Stimulated activated CD8-positive, alpha-beta memory T cell treated with anti-CD3 and anti-CD28 coated beads, Interleukin-7, amount 100 ng/mL, for 4 hours (primary cell): Measurements from ENCODE around the gene PKP4.

Experiments
- DNase-seq, 2 donors: peaks; one replicate each; pipeline ENCODE4 v3.0.0-alpha.2; 2020; ENCODE audit warnings: low read depth in 2 of 2

The PKP4 gene

GRCh38 chr2:158718851-158719250, 262.1 kb downstream of the PKP4 start:
- no peak for DNase-seq

DNA sequence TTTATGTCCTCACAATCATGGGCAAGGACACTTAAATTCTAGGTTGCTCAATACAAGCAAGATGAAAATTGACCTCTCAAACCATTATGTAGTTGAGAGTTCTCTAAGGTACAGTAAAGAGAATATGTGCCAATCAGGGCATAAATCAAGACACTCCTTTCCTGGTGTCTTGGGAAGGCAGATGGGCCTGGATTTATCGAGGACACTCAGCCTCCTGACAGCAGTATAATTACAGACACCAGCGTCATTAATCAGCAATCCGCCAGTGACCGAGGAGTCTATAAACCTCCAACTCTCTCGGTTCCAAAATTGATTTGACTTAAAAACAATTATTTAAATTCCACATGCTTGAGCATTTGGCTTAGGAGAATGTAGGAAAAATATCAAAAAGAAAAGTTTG, 262.7 kb downstream of the PKP4 start:
- no peak for DNase-seq

- DNase-seq, result no peak
Measured at GRCh38 chr2:158722266-158723105, 265.7 kb downstream of the PKP4 start.

GRCh38 chr2:158723181-158723838, 266.6 kb downstream of the PKP4 start:
- DNase-seq, result no peak

GRCh38 chr2:158723921-158724802, 267.4 kb downstream of the PKP4 start:
- DNase-seq, result no peak

- DNase-seq, result no peak
Measured at GRCh38 chr2:158724803-158725381, 268.1 kb downstream of the PKP4 start.

GRCh38 chr2:158725441-158725891, 268.7 kb downstream of the PKP4 start:
- DNase-seq, result no peak

GRCh38 chr2:158726911-158727592, 270.3 kb downstream of the PKP4 start:
- no peak for DNase-seq

DNA sequence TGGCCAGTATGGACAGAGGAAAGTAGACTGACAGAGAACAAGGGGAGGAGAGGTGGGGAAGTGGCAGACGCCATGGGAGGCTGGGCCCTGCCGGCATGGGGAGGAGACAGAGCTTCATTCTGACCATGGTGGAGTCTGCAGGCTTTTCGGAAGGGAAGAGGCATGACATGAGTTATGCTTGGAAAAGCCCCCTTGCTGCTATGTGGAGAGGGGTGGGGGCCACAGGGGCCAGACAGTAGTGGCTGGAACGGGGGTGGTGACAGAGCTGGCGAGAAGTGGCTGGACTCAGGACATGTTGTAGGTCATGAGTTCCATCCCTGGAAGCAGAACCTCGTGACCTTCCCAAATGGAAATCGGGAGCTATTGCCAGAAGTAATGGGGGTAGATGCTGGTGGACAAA, 271.7 kb downstream of the PKP4 start:
- DNase-seq, result no peak

DNA sequence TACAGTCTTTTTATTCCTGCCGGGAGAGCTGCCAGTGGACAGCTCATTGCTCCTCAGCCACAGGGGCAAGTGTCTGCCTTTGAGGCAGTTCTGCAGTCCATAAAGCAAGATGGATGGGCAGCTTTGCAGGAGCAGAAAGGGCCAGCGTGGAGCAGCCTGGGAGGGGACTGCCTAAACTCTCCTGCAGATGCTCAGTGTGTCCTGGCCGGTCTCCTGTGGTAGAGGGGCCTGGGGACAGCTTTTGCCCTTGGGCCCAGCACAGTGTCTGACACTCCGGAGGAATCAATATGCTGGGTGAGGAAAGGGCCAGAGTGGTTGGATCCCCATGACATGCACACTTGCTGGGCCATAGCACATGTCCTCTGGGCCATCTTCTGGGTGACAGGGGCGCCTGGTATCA, 272.7 kb downstream of the PKP4 start:
- no peak for DNase-seq

GRCh38 chr2:158729873-158730620, 273.3 kb downstream of the PKP4 start:
- DNase-seq, result no peak

- DNase-seq, result no peak
Measured at GRCh38 chr2:158730621-158731140, 273.9 kb downstream of the PKP4 start.

DNA sequence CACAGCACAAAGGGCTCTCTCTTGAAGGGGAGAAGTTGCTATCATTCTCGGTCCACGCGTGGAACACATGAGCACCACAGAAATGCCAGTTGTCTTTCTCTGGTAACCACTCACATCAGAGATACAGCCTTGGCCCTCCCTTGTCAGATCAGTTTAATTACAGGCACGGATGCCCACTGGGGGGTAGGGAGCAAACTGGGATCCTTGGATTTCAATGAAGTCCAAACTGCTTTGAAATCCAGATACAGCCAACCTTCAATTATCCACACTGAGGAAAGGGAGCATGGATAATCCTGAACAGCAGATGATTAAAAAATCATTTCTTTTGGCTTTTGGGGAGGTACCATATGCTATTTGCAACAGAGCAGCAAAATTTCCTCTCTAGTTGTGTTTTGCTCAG, 274.6 kb downstream of the PKP4 start:
- no peak for DNase-seq
